Measurements from ENCODE around the gene ANKRD34A.

- TF ChIP-seq EZH2 (IDR thresholded peaks at IDR 0.05; ENCODE audit: insufficient read depth, poor library complexity, severe bottlenecking) (no peak), EZH2phosphoT487 (IDR thresholded peaks at IDR 0.05; ENCODE audit: insufficient read depth, low read depth) (no peak)
Measured at GRCh38 chr1:145947551-145947950, 16.8 kb downstream of the ANKRD34A start.

Data from GM23248 (cell line).